Measurements from ENCODE around the gene KAT6B. TPM values are rescaled to one million over a fixed set of nuclear protein-coding genes. Genes with fewer than 3 reads are reported as not detected.

Gene KAT6B
- total and polyA plus RNA-seq, 10 of the 15 experiments (the other 5 are each of a cell fraction or from before 2014, with no cell fraction given) = 2.7 to 22.6 (median 15.7) TPM

- TF ChIP-seq, protein P1, sequence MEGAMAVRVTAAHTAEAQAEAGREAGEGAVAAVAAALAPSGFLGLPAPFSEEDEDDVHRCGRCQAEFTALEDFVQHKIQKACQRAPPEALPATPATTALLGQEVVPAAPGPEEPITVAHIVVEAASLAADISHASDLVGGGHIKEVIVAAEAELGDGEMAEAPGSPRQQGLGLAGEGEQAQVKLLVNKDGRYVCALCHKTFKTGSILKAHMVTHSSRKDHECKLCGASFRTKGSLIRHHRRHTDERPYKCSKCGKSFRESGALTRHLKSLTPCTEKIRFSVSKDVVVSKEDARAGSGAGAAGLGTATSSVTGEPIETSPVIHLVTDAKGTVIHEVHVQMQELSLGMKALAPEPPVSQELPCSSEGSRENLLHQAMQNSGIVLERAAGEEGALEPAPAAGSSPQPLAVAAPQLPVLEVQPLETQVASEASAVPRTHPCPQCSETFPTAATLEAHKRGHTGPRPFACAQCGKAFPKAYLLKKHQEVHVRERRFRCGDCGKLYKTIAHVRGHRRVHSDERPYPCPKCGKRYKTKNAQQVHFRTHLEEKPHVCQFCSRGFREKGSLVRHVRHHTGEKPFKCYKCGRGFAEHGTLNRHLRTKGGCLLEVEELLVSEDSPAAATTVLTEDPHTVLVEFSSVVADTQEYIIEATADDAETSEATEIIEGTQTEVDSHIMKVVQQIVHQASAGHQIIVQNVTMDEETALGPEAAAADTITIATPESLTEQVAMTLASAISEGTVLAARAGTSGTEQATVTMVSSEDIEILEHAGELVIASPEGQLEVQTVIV (IDR thresholded peaks at IDR 0.05; ENCODE audit: borderline replicate concordance, partially characterized antibody) = peak; percentile 86
- TF ChIP-seq STAT3 (IDR thresholded peaks at IDR 0.05; ENCODE audit: low read depth, low read length) (no peak), ZNF274 (IDR thresholded peaks at IDR 0.05; ENCODE audit: insufficient read depth, insufficient read length) (no peak), TCF3 (IDR thresholded peaks at IDR 0.05; ENCODE audit: borderline replicate concordance, insufficient read depth, low read depth, low read length) (0 out of 2 replicates have a peak, but pooled peaks have one; percentile 17), HDGF (IDR thresholded peaks at IDR 0.05) (peak; percentile 99), NBN (IDR thresholded peaks at IDR 0.05) (peak; percentile 52; the same call in 1 of the 2 replicates), FOXM1 (IDR thresholded peaks at IDR 0.05; ENCODE audit: low read depth, low read length) (peak; percentile 27; the same call in 1 of the 2 replicates), BACH1 (IDR thresholded peaks at IDR 0.05; ENCODE audit: borderline replicate concordance) (peak; percentile 97), SPI1 (IDR thresholded peaks at IDR 0.05; ENCODE audit: borderline replicate concordance, insufficient read depth, low read depth, low read length) (no peak), BCL11A (IDR thresholded peaks at IDR 0.05; ENCODE audit: low read depth, low read length) (0 out of 2 replicates have a peak, but pooled peaks have one; percentile 21), ATF7 (IDR thresholded peaks at IDR 0.05; ENCODE audit: low read depth) (peak; percentile 61), CBX5 (IDR thresholded peaks at IDR 0.05; ENCODE audit: low read depth) (peak; percentile 33; the same call in 1 of the 2 replicates), TBL1XR1 (IDR thresholded peaks at IDR 0.05; ENCODE audit: low read depth, low read length) (peak; percentile 18; the same call in 1 of the 2 replicates), RFX5 (IDR thresholded peaks at IDR 0.05; ENCODE audit: low read depth, low read length) (peak; percentile 76), ZNF207 (IDR thresholded peaks at IDR 0.05; ENCODE audit: borderline replicate concordance) (peak; percentile 44; the same call in 1 of the 2 replicates), ZNF24 (IDR thresholded peaks at IDR 0.05) (peak; percentile 26; the same call in 1 of the 2 replicates), GABPA (IDR thresholded peaks at IDR 0.05; ENCODE audit: low read depth) (peak; percentile 86), JUNB (IDR thresholded peaks at IDR 0.05) (no peak), HDAC2 (IDR thresholded peaks at IDR 0.05) (no peak), GATAD2B (conservative IDR thresholded peaks at IDR 0.05; ENCODE audit: low read depth) (peak; percentile 33; the same call in 1 of the 2 replicates), SUZ12 (IDR thresholded peaks at IDR 0.05; ENCODE audit: unreplicated experiment) (no peak), RELA (IDR thresholded peaks at IDR 0.05; ENCODE audit: borderline replicate concordance, partially characterized antibody) (peak; percentile 60), CEBPB (IDR thresholded peaks at IDR 0.05; ENCODE audit: borderline replicate concordance in 1 of 2, low read depth in 2 of 2, low read length in 2 of 2) (no peak)
- TF ChIP-seq, protein P2, sequence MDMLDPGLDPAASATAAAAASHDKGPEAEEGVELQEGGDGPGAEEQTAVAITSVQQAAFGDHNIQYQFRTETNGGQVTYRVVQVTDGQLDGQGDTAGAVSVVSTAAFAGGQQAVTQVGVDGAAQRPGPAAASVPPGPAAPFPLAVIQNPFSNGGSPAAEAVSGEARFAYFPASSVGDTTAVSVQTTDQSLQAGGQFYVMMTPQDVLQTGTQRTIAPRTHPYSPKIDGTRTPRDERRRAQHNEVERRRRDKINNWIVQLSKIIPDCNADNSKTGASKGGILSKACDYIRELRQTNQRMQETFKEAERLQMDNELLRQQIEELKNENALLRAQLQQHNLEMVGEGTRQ (IDR thresholded peaks at IDR 0.05; ENCODE audit: borderline replicate concordance, low read depth, low read length) = no peak
- TF ChIP-seq, protein P3, sequence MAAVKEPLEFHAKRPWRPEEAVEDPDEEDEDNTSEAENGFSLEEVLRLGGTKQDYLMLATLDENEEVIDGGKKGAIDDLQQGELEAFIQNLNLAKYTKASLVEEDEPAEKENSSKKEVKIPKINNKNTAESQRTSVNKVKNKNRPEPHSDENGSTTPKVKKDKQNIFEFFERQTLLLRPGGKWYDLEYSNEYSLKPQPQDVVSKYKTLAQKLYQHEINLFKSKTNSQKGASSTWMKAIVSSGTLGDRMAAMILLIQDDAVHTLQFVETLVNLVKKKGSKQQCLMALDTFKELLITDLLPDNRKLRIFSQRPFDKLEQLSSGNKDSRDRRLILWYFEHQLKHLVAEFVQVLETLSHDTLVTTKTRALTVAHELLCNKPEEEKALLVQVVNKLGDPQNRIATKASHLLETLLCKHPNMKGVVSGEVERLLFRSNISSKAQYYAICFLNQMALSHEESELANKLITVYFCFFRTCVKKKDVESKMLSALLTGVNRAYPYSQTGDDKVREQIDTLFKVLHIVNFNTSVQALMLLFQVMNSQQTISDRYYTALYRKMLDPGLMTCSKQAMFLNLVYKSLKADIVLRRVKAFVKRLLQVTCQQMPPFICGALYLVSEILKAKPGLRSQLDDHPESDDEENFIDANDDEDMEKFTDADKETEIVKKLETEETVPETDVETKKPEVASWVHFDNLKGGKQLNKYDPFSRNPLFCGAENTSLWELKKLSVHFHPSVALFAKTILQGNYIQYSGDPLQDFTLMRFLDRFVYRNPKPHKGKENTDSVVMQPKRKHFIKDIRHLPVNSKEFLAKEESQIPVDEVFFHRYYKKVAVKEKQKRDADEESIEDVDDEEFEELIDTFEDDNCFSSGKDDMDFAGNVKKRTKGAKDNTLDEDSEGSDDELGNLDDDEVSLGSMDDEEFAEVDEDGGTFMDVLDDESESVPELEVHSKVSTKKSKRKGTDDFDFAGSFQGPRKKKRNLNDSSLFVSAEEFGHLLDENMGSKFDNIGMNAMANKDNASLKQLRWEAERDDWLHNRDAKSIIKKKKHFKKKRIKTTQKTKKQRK (IDR thresholded peaks at IDR 0.05; ENCODE audit: low read depth, low read length) = peak; percentile 96
Observed at GRCh38 chr10:74826142-74827044, at the start of gene KAT6B (continued).
